CD4-positive, alpha-beta T cell treated with Interleukin-1 beta for 1 hour (primary cell): ENCODE data around the gene UBE2G1.
"Not testable (repeated sequence)": the region's sequence is repeated elsewhere in the genome, so short reads cannot be mapped to it uniquely, and the experiment has no call there.

ENCODE experiments used
- DNase-seq, 2 donors: peaks; one replicate each; pipeline ENCODE4 v3.0.0-alpha.2; 2020 to 2022

Gene UBE2G1

DNA sequence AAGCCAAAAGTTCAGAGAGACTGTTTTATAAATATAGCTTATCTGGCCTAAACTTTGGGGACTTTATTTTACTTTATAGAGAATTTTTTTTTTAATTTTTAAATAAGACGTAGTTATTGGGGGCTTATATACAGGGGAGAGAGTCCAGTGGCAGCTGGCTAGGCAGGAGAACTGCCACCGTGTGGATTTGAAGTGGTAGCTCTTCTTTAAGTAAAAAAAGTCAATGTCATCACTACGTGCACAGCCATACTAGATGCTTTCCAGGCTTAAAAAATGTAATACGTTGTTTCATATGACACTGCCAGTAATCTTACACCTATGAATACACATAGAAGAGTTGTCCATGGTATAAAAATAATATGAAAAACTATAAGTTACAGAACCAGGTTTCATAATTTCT lies 70.8 kb downstream of the UBE2G1 start:
- no peak for DNase-seq

- DNase-seq, result no peak
Measured at GRCh38 chr17:4293572-4293971, 72.9 kb downstream of the UBE2G1 start.

DNA sequence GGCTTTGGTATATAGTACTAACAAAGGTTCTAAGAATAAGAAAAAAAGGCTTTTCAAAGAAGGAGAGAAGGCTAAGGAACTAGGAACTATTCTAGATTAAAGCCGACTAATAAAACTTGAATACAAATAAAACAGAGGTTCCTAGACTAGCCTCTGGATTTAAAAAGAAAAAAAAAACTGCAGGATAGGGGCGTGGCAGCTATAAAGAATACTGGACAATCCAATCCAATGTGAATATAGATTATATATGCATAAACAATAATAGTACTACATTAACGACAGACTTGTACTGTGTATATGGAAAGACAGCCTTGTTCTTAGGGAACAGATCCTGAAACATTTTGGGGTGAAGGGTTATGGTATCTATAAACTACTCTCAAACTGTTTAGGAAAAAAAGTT lies 78.8 kb downstream of the UBE2G1 start:
- DNase-seq, result no peak

DNA sequence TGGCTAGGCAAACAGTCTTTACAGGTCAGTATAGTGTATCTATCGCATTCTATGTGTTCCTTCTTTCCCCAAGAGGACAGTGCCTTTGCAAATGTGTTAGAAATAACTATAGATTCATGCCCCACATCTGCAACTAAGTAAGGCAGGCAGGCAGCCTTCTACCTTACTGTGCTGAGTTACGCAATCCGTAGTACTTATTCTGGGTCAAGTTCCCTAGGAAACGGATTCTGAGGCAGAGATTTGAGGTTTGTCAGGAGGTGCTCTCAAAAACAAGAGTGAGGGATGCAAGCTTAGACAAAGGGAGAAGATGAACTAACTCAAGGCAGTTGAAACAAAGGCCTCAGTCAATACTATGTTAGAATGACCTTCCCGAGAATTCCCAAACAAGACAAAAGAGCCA lies 90.0 kb downstream of the UBE2G1 start:
- no peak for DNase-seq

DNA sequence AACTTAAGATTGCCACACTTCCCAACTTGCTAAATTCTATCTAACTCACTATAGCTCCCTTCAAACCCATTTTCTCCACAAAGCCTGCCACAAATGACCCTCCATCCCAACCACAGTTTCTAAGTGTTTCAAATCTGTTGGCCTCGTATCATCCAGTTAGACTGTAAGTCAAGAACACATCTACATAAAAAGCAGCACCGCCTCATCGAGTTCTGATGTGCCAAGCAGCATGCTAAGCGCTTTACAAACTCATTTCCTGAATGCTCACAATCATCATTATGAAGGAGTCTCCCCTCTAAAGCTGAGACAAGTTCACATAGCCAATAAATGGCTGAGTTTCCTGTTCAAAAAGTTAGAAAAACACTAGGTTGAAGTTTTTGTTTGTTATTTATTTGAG lies 93.5 kb downstream of the UBE2G1 start:
- DNase-seq, result no peak

GRCh38 chr17:4272213-4272971 lies 94.1 kb downstream of the UBE2G1 start:
- DNase-seq, result no peak

DNA sequence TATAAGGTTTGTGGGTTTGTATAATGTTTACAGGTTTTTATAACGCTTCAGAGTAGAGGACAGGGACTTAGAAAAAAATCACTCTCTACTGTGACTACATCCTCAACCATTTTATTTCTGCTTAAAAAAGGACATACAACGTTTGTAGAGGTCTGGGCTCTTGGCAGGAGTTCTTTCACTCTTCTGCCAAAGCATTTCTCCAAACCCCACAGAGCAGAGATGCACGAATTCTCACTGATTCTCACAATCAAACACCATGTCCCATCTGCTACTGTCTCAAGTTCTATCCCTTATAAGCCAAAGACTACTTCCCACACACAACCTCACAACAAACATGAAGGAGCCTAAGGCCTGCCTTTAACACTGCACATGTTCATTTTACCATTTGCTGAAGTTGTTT lies 95.7 kb downstream of the UBE2G1 start:
- no peak for DNase-seq

GRCh38 chr17:4269915-4270314 lies 96.6 kb downstream of the UBE2G1 start:
- no peak for DNase-seq

DNA sequence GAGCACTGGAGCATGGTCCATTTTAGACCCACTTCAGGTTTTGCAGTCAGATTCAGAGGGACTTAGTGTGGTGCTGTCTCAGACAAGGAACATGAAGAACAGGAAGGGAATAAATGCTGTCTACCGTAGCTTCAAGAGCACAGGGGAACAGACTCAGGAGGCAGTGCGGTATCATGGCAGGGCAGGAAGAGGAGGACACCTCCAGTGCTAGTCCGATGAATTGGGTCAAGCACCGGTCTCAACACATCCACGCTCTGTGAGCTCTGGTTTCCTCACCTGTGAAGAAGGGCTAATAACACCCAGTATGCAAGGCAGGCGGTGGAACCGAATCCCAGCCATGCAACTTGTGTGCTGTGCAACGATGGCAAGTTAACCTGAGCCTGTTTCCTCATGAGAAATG lies 99.1 kb downstream of the UBE2G1 start:
- no peak for DNase-seq

GRCh38 chr17:4266550-4266949 lies 99.9 kb downstream of the UBE2G1 start:
- no peak for DNase-seq

GRCh38 chr17:4263282-4264215 lies 102.9 kb downstream of the UBE2G1 start, which contains the start of gene ANKFY1:
Gene ANKFY1, minus strand, starts transcription at chr17:4263979. Its CDS starts 38 bp downstream, at chr17:4263941.
- peak; percentile 96 to 98 for DNase-seq

- no peak for DNase-seq
Measured at GRCh38 chr17:4262703-4263102, 103.8 kb downstream of the UBE2G1 start.

- DNase-seq, result no peak
Measured at GRCh38 chr17:4261452-4261851, 105.0 kb downstream of the UBE2G1 start.

DNA sequence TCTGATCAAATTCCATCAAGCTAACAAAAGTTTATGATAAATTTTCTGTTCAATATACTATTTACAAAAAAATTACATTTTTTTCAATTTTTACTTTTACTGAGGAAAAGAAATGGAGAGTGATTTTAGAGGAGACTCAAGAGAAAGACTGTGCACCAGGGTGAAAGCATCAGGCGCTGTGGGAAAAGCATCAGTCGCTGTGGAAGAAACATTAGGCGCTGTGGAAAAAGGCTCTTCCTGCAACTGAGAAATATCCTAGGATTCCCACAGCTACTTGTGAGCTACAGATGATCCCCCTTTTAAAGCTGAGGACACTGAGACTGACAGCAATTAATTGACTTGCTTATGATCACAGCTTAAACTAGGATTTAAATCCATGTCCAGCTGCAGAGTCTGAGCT lies 107.6 kb downstream of the UBE2G1 start:
- DNase-seq, result no peak

- DNase-seq, result no peak
Measured at GRCh38 chr17:4256952-4257351, 109.5 kb downstream of the UBE2G1 start.

GRCh38 chr17:4255271-4255670 lies 111.2 kb downstream of the UBE2G1 start:
- not testable (repeated sequence) for DNase-seq

DNA sequence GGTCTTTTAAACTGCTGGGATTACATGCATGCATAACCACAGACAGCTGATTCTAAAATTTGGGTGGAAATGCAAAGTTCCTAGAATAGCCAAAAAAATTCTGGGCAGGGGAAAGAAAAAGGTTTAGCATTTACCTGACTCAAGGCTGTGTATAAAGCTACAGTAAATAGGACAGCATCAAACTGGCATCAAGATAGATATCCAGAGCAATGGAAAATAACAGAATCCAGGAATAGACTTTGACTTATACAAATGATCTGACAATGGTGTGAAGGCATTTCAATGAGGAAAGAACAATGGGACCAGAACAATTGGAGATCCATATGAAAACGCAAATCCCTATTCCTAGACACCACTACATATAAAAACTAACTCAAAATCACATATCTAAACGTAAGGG lies 115.6 kb downstream of the UBE2G1 start:
- DNase-seq, result no peak

GRCh38 chr17:4249452-4250029 lies 116.9 kb downstream of the UBE2G1 start:
- DNase-seq, result peak in 1 of 2 donors; percentile 31

DNA sequence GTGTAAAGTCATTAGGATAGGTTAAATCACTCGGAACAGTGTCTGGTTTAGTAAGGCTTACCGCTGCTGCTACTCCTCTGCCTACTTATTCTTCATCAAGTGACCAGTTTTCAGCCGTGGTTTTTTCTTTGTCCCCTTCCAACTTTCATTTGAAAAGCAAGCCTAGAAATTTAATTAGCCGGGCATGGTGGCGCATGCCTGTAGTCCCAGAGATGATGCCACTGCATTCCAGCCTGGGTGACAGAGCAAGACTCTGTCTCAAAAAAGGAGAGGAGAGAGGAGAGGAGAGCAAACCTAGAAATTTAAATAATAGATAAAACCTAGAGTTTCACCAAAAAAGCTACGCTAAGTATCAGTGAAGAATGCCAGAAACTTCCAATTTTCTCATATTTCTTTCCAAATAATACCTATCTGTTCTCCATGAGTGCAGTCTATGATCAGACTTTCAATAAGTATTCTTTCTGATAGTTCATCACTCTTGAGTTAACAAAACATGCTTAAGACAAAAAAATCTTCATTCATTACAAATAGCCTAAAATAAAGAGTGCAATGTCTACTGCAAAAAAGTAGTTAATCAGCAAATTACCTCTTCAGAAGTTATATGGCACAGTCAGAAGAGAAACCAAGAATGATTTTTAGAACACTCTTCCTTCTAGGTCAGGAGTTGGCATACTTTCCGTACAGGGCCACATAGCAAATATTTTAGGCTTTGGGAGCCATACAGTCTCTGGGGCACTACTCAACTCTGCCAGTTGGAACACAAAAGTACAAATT lies 117.8 kb downstream of the UBE2G1 start:
- no peak for DNase-seq

DNA sequence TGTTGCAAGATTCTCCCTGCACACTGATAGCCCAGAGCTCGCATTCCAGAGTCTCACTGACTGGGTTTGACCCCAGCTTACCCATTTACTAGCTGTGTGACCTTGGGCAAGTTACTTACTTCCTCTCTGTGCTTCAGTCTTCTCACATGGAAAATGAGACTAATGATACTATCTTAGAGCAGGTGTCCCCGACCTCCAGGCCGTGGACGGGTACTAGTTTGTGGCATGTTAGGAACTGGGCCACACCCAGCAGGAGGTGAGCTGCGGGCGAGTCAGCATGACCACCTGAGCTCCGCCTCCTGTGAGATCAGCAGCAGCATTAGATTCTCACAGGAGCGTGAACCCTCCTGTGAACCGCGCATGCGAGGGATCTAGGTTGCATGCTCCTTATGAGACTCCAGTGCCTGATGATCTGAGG lies 118.5 kb downstream of the UBE2G1 start:
- no peak for DNase-seq

GRCh38 chr17:4247361-4247970 lies 119.0 kb downstream of the UBE2G1 start:
- DNase-seq, result no peak

DNA sequence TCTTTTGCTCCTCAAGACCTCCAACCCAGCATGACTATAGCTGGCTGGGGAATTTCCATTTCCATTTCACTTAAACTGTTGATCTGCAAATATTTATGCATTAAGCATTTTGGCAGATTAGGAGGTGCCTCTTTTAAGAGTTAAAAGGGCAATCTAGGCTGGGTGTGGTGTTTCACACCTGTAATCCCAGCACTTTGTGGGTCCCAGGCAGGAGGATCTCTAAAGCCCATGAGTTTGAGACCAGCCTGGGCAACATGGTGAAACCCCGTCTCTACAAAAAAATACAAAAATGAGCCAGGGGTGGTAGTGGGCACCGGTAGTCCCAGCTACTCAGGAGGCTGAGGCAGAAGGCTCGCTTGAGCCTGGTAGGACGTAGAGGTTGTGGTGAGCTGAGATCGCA lies 119.8 kb downstream of the UBE2G1 start:
- DNase-seq, result no peak
